Colonic mucosa (tissue), 4 donors: Measurements from ENCODE around the gene PPP1R8. TPM values are rescaled to one million over a fixed set of nuclear protein-coding genes. Genes with fewer than 3 reads are reported as not detected.
"Not testable (repeated sequence)": the region's sequence is repeated elsewhere in the genome, so short reads cannot be mapped to it uniquely, and the experiment has no call there.

Experiments used
- DNase-seq: peaks from one replicate; pipeline ENCODE4 v3.0.0-alpha.2; 2020
- H3K27ac ChIP-seq: fragments of 200-600 bp; one replicate; pipeline ENCODE4 v1.8.0; 2021
- H3K27me3 ChIP-seq: fragments of 200-600 bp; one replicate; pipeline ENCODE4 v1.8.0; 2021
- H3K36me3 ChIP-seq: fragments of 200-600 bp; one replicate; pipeline ENCODE4 v1.8.0; 2021
- H3K4me1 ChIP-seq: fragments of 200-600 bp; one replicate; pipeline ENCODE4 v1.8.0; 2021; ENCODE audit warnings: mild to moderate bottlenecking
- H3K4me3 ChIP-seq: fragments of 200-600 bp; one replicate; pipeline ENCODE4 v1.8.0; 2021
- H3K9ac ChIP-seq, 2 donors: one replicate each; pipeline ENCODE4 v1.7.0; 2013; ENCODE audit warnings: control low read depth in 2 of 2, low read depth in 2 of 2, low read length in 2 of 2
- H3K9me3 ChIP-seq: fragments of 200-600 bp; one replicate; pipeline ENCODE4 v1.8.0; 2021
- CTCF ChIP-seq: fragments of 200-600 bp; IDR thresholded peaks from one replicate; pipeline ENCODE4 v1.8.0; 2022; ENCODE audit warnings: antibody characterized with exemption, mild to moderate bottlenecking
- intact Hi-C: fragments of 100-400 bp; cut with DNase I; formaldehyde crosslinking; loops from one replicate; pipeline ENCODE4 v1.14.1; 2022
- total RNA-seq, 2 donors: library from RNA; stranded (reverse); fragmentation: NEBNext Ultra II Directional in 1 of 2; extraction: Animal tissue kit (Norgen Biotek cat#: 25700) in 1 of 2; gene quantifications; one replicate each; pipeline ENCODE4 v1.2.1, GENCODE V29; 2021
- donor health status: healthy.
- donor health status: DM: no; HTN: no; CAD: no.
- donor health status: DM: no; HTN: no; CAD: no.

Gene PPP1R8
- total RNA-seq, 2 donors from 2014 or later, result 31.8 to 39.2 TPM

DNA sequence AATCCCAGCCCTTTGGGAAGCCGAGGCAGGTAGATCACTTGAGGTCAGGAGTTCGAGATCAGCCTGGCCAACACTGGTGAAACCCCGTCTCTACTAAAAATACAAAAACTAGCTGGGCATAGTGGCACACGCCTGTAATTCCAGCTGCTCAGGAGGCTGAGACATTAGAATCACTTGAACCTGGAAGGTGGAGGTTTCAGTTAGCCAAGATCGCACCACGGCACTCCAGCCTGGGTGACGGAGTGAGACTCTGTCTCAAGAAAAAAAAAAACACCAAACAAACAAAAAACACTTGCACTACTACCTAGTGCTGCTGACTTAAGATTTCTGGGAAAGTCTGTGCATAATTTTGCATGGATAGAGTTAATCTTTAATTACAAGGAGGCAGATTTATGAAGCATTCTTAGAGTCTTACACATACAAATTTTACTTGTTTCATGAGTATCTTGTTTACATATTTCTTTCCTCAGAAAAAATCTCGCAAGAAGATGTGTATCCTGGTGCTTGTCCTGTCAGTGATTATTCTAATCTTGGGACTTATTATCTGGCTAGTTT, 8.7 kb upstream of the PPP1R8 start:
- Histone ChIP-seq H3K9me3 (no peaks in the 10 kb centered on the region), H3K27ac (no peak overlapping the region), H3K4me1 (no peaks in the 10 kb centered on the region), H3K9ac (no peak overlapping the region), H3K36me3 (peaks cover 17% of the 10 kb centered on the region), H3K27me3 (no peaks in the 10 kb centered on the region), H3K4me3 (no peak overlapping the region)
- no peak for TF ChIP-seq CTCF
- DNase-seq, result no peak
- intact Hi-C loops, result loop anchor here (10.0 kb wide), 1 partner anchor 47 kb away; the partner anchor contains the start of gene STX12

DNA sequence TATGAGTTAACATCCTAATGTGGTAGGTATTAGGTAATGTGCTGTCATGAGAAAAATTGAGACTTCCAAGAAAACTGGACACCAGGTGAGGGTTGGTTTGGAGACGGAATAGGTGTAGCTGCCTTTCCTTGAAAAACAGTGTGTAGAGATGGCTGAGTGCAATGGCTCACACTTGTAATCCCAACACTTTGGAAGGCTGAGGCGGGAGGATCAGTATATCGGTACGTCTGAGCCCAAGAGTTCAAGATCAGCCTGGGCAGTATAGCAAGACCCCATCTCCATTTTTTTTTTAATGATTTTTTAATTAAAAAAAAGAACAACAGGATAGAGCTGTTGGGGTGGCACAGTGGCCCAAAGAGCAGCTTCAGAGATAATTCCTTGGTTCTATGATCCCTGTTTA, 6.8 kb upstream of the PPP1R8 start:
- DNase-seq, result no peak
- Histone ChIP-seq H3K27ac (no peak overlapping the region), H3K9me3 (no peaks in the 10 kb centered on the region), H3K9ac (no peak overlapping the region), H3K27me3 (no peaks in the 10 kb centered on the region), H3K4me1 (no peaks in the 10 kb centered on the region), H3K36me3 (peaks cover 9% of the 10 kb centered on the region), H3K4me3 (no peak overlapping the region)
- intact Hi-C loops, result loop anchor here (10.0 kb wide), 1 partner anchor 49 kb away; the partner anchor contains the start of gene STX12
- no peak for TF ChIP-seq CTCF

- no peaks in the 10 kb centered on the region for H3K9me3 ChIP-seq
- peaks cover 5% of the 10 kb centered on the region for H3K36me3 ChIP-seq
- H3K9ac ChIP-seq, result no peak overlapping the region
- H3K27me3 ChIP-seq, result no peaks in the 10 kb centered on the region
- H3K4me3 ChIP-seq, result no peak overlapping the region
- TF ChIP-seq CTCF, result no peak
- no peaks in the 10 kb centered on the region for H3K4me1 ChIP-seq
- intact Hi-C loops, result loop anchor here (10.0 kb wide), 1 partner anchor 50 kb away; the partner anchor contains the start of gene STX12
- no peak overlapping the region for H3K27ac ChIP-seq
- DNase-seq, result no peak
Observed at GRCh38 chr1:27824411-27824810, 6.2 kb upstream of the PPP1R8 start.

DNA sequence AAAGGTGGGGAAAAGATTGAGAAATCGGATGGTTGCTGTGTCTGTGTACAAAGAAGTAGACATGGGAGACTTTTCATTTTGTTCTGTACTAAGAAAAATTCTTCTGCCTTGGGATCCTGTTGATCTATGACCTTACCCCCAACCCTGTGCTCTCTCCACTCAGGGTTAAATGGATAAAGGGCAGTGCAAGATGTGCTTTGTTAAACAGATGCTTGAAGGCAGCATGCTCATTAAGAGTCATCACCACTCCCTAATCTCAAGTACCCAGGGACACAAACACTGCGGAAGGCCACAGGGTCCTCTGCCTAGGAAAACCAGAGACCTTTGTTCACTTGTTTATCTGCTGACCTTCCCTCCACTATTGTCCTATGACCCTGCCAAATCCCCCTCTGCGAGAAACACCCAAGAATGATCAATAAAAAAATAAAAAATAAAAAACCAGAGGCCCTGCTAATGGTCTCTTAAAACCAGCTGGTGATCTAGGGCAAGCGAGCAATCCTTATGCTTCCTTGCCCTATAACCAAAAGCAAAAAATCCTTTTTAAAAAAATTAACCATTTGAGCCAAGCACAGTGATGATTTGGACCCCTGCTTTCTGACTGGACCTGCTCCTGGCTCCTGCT, 1.1 kb upstream of the PPP1R8 start:
- peak overlapping the region; percentile 73 for H3K27ac ChIP-seq
- intact Hi-C loops, result loop anchor here (10.0 kb wide), 1 partner anchor 55 kb away; the partner anchor contains the start of gene STX12
- H3K9me3 ChIP-seq, H3K27me3 ChIP-seq, H3K9ac ChIP-seq, H3K36me3 ChIP-seq, H3K4me3 ChIP-seq, DNase-seq, H3K4me1 ChIP-seq: not testable (repeated sequence)

DNA sequence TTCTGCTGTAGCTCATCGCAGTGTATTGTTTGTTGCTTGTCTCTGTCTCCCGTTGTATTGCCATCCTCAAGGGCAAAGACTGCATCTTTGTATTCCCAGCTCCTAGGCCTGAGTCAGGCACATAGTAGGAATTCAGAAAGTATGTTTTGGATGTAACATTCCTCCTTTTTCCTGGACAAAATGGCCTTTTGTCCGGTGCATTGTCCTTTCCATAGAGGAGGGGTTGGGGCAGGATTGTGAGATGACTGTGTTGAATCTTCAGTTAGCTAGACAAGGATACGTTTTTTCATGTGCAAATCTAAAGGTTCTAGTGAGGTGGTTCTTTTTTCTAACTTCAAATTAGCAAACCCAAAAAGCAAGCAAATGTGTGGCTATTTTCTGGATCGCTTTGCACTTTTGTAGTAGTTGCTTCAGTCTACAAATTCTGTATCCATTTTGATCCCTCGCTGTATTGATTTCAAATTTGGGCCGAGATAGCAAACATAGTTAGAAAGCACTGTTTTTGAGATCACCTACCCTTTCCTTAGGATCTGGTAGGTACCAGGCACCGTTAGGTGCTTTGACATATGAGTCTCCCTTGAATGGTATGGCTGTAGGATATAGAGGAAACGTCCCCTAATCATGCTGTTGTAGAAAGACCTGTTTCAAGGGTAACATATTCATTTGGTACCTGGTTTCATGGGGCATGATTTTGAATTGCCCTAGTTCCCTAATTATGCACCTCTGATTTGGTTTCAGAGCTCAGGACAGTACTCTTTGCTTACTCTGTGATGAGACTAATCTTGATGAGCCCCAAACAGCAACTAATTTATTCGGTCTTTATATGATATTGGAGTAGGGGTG, 1.2 kb downstream of the PPP1R8 start:
- DNase-seq, result no peak
- Histone ChIP-seq H3K9me3 (no peaks in the 10 kb centered on the region), H3K4me3 (peak overlapping the region; percentile 100), H3K9ac (peak overlapping the region in 1 of 2 donors; percentile 94), H3K27ac (no peak overlapping the region), H3K4me1 (peaks cover 8% of the 10 kb centered on the region), H3K36me3 (no peaks in the 10 kb centered on the region), H3K27me3 (no peaks in the 10 kb centered on the region)
- TF ChIP-seq CTCF, result no peak
- intact Hi-C loops, result no loop called here
